ENCODE results near the gene WDR41. TPM values are rescaled to one million over a fixed set of nuclear protein-coding genes. Genes with fewer than 3 reads are reported as not detected.

The WDR41 gene
- total RNA-seq, 2 donors from 2014 or later = 61.6 to 80.9 TPM

- WGBS, 2 experiments (ENCODE audit: insufficient coverage in 1 of 2, insufficient read length in 1 of 2) = 94% methylated on average over 3 of the region's 3 CpGs; no CpG with 5 or more reads in 1 of the 2 experiments
- no peaks in the 10 kb centered on the region for H3K4me1 ChIP-seq (ENCODE audit: control insufficient read depth, insufficient read depth, low read length)
- TF ChIP-seq CTCF (conservative IDR thresholded peaks at IDR 0.05) = no peak
- H3K9me3 Mint-ChIP-seq = no peaks in the 10 kb centered on the region
- no peak overlapping the region for H3K27ac ChIP-seq (ENCODE audit: low read depth, low read length)
- no peak for DNase-seq
- H3K27ac Mint-ChIP-seq = no peak overlapping the region
- H3K4me3 ChIP-seq (ENCODE audit: low read length) = no peak overlapping the region
- H3K36me3 ChIP-seq (ENCODE audit: control insufficient read depth, insufficient read depth, low read length) = peaks cover 62% of the 10 kb centered on the region
- no peak overlapping the region for H3K9ac ChIP-seq (ENCODE audit: extremely low read depth, low read length, poor library complexity, severe bottlenecking)
- no peaks in the 10 kb centered on the region for H3K27me3 ChIP-seq (ENCODE audit: control insufficient read depth, insufficient read depth, low read length, poor library complexity, severe bottlenecking)
- peaks cover 3% of the 10 kb centered on the region for H3K4me1 Mint-ChIP-seq
- H3K27me3 Mint-ChIP-seq (ENCODE audit: insufficient read depth) = no peaks in the 10 kb centered on the region
- peaks cover 29% of the 10 kb centered on the region for H3K36me3 Mint-ChIP-seq (ENCODE audit: low read depth)
- H3K4me3 Mint-ChIP-seq = no peak overlapping the region
- no peaks in the 10 kb centered on the region for H3K9me3 ChIP-seq (ENCODE audit: control insufficient read depth, low read length)
Measured at GRCh38 chr5:77431286-77431685, 60.8 kb downstream of the WDR41 start.

- Histone ChIP-seq H3K4me3 (ENCODE audit: low read length) (no peak overlapping the region), H3K4me1 (ENCODE audit: control insufficient read depth, insufficient read depth, low read length) (no peaks in the 10 kb centered on the region), H3K9ac (ENCODE audit: extremely low read depth, low read length, poor library complexity, severe bottlenecking) (no peak overlapping the region), H3K27me3 (ENCODE audit: control insufficient read depth, insufficient read depth, low read length, poor library complexity, severe bottlenecking) (no peaks in the 10 kb centered on the region), H3K9me3 (ENCODE audit: control insufficient read depth, low read length) (no peaks in the 10 kb centered on the region), H3K36me3 (ENCODE audit: control insufficient read depth, insufficient read depth, low read length) (peaks cover 57% of the 10 kb centered on the region), H3K27ac (ENCODE audit: low read depth, low read length) (no peak overlapping the region)
- 100% methylated on average over 1 of the region's 1 CpG for WGBS, 2 experiments (ENCODE audit: insufficient coverage in 1 of 2, insufficient read length in 1 of 2)
- Mint-ChIP-seq H3K9me3 (no peaks in the 10 kb centered on the region), H3K27me3 (ENCODE audit: insufficient read depth) (no peaks in the 10 kb centered on the region), H3K4me3 (no peak overlapping the region), H3K27ac (no peak overlapping the region), H3K36me3 (ENCODE audit: low read depth) (peaks cover 31% of the 10 kb centered on the region), H3K4me1 (peaks cover 6% of the 10 kb centered on the region)
- no peak for TF ChIP-seq CTCF (conservative IDR thresholded peaks at IDR 0.05)
- DNase-seq = no peak
Measured at GRCh38 chr5:77430726-77431125, 61.4 kb downstream of the WDR41 start.

DNA sequence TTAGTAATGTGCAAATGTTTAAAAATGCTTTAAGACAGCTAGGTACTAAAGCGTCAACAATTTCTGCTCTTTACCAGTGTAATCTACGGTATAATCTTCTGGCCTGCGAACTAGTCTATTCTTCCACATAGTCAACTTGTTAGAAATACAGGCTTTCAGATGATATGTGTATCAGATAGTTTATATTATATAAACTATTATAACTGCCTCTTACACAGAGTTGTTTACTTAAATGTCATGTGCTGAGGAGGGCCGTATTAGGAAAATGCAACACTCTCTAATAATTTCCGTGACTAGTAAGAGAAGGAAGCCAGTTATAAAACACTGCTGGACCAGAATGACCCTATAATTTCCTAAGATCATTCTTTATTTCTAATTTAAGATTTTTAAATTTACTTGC is 63.6 kb downstream of the WDR41 start:
- no peak overlapping the region for H3K9ac ChIP-seq (ENCODE audit: extremely low read depth, low read length, poor library complexity, severe bottlenecking)
- Mint-ChIP-seq H3K4me1 (peaks cover 6% of the 10 kb centered on the region), H3K4me3 (no peak overlapping the region), H3K27me3 (ENCODE audit: insufficient read depth) (no peaks in the 10 kb centered on the region), H3K27ac (no peak overlapping the region), H3K36me3 (ENCODE audit: low read depth) (peaks cover 26% of the 10 kb centered on the region), H3K9me3 (no peaks in the 10 kb centered on the region)
- H3K27ac ChIP-seq (ENCODE audit: low read depth, low read length) = no peak overlapping the region
- no peaks in the 10 kb centered on the region for H3K27me3 ChIP-seq (ENCODE audit: control insufficient read depth, insufficient read depth, low read length, poor library complexity, severe bottlenecking)
- no peak overlapping the region for H3K4me3 ChIP-seq (ENCODE audit: low read length)
- H3K36me3 ChIP-seq (ENCODE audit: control insufficient read depth, insufficient read depth, low read length) = peaks cover 35% of the 10 kb centered on the region
- no peaks in the 10 kb centered on the region for H3K4me1 ChIP-seq (ENCODE audit: control insufficient read depth, insufficient read depth, low read length)
- no peaks in the 10 kb centered on the region for H3K9me3 ChIP-seq (ENCODE audit: control insufficient read depth, low read length)
- TF ChIP-seq CTCF (conservative IDR thresholded peaks at IDR 0.05) = no peak
- WGBS, 2 experiments (ENCODE audit: insufficient coverage in 1 of 2, insufficient read length in 1 of 2) = 98 to 100% methylated on average over 3 to 5 of the region's 5 CpGs
- no peak for DNase-seq

Data from endodermal cell (in vitro differentiated cells).